HG02943 (cell line): ENCODE results near the gene CGB8.
"Not testable (repeated sequence)": the region's sequence is repeated elsewhere in the genome, so short reads cannot be mapped to it uniquely, and the experiment has no call there.

ENCODE experiments used
- ATAC-seq: cut with Tn5 transposase; IDR thresholded peaks from one replicate; pipeline ENCODE4 v1.9.1; 2021; ENCODE audit warnings: mild to moderate bottlenecking, low read depth, moderate library complexity; ENCODE audit not compliant: unreplicated experiment

CGB8 gene

GRCh38 chr19:49065905-49066512 is 17.1 kb upstream of the CGB8 start:
- ATAC-seq = no peak

GRCh38 chr19:49064768-49065611 is 16.1 kb upstream of the CGB8 start, which contains the start of gene NTF4:
Gene NTF4, minus strand, starts transcription at chr19:49064818. Its CDS starts 2,821 bp downstream, at chr19:49061997.
- no peak for ATAC-seq

- no peak for ATAC-seq
Measured at GRCh38 chr19:49064029-49064629, 15.2 kb upstream of the CGB8 start.

- ATAC-seq = no peak
Measured at GRCh38 chr19:49061445-49061844, 12.5 kb upstream of the CGB8 start.

GRCh38 chr19:49061000-49061399 is 12.1 kb upstream of the CGB8 start:
- no peak for ATAC-seq

GRCh38 chr19:49059053-49059452 is 10.1 kb upstream of the CGB8 start:
- ATAC-seq = no peak

GRCh38 chr19:49058562-49058961 is 9.7 kb upstream of the CGB8 start:
- ATAC-seq = no peak

- ATAC-seq = no peak
Measured at GRCh38 chr19:49057636-49058234, 8.8 kb upstream of the CGB8 start, which contains the start of gene CGB7. Gene CGB7, minus strand, starts transcription at chr19:49057749. Its CDS starts 2,374 bp downstream, at chr19:49055375.

GRCh38 chr19:49056902-49057596 is 8.1 kb upstream of the CGB8 start:
- ATAC-seq = not testable (repeated sequence)

- ATAC-seq = no peak
Measured at GRCh38 chr19:49056101-49056901, 7.4 kb upstream of the CGB8 start.

- not testable (repeated sequence) for ATAC-seq
Measured at GRCh38 chr19:49050376-49051033, 1.6 kb upstream of the CGB8 start.

GRCh38 chr19:49049834-49050233 is 923 bp upstream of the CGB8 start:
- ATAC-seq = not testable (repeated sequence)

GRCh38 chr19:49043548-49043947 is 5.4 kb downstream of the CGB8 start, which contains the start of gene CGB5:
Gene CGB5, plus strand, starts transcription at chr19:49043848. Its CDS starts 362 bp downstream, at chr19:49044210.
- ATAC-seq = not testable (repeated sequence)

- ATAC-seq = not testable (repeated sequence)
Measured at GRCh38 chr19:49042666-49043065, 6.2 kb downstream of the CGB8 start.

GRCh38 chr19:49042177-49042576 is 6.7 kb downstream of the CGB8 start:
- no peak for ATAC-seq

GRCh38 chr19:49039736-49040135 is 9.2 kb downstream of the CGB8 start:
- ATAC-seq = not testable (repeated sequence)

GRCh38 chr19:49038557-49039276 is 10.2 kb downstream of the CGB8 start:
- ATAC-seq = not testable (repeated sequence)

- ATAC-seq = not testable (repeated sequence)
Measured at GRCh38 chr19:49038111-49038510, 10.8 kb downstream of the CGB8 start.
